IPS DF 19.7 (cell line): ENCODE results near the gene MRPL20.
"Not testable (repeated sequence)": the region's sequence is repeated elsewhere in the genome, so short reads cannot be mapped to it uniquely, and the experiment has no call there.

Source experiments
- DNase-seq: peaks from one replicate; pipeline ENCODE4 v3.0.0-alpha.2; 2013; ENCODE audit warnings: low read depth, low spot score

MRPL20 gene

DNA sequence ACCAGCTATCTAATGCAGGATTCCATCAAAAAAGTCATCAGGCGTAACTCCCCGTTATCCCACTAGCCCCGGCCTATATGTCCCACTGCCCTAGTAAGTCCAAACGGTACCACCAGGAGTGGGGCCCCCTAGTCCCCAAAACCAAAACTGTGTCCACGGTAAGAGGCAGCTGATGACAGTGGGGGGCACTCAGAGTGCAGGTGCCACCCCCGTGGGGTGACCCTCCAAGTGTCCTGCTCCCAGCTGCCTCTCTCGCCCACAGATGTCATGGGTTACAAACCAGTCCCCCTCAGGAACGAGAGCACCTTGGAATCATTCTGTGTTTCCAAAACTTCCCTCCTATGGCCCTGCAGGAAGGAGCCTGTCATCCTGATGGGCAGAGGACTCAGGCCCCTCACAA lies 21.2 kb downstream of the MRPL20 start:
- DNase-seq: no peak

DNA sequence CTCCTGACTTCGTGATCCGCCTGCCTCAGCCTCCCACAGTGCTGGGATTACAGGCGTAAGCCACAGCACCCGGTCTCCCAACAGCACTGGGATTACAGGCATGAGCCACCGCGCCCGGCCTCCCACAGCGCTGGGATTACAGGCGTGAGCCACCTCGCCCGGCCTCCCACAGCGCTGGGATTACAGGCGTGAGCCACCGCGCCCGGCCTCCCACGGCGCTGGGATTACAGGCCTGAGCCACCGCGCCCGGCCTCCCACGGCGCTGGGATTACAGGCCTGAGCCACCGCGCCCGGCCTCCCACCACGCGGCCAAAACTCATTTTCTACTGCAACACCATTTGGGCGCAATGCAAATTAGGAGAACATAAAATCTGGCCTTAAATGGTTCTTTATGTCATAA lies 21.8 kb downstream of the MRPL20 start:
- not testable (repeated sequence) for DNase-seq

DNA sequence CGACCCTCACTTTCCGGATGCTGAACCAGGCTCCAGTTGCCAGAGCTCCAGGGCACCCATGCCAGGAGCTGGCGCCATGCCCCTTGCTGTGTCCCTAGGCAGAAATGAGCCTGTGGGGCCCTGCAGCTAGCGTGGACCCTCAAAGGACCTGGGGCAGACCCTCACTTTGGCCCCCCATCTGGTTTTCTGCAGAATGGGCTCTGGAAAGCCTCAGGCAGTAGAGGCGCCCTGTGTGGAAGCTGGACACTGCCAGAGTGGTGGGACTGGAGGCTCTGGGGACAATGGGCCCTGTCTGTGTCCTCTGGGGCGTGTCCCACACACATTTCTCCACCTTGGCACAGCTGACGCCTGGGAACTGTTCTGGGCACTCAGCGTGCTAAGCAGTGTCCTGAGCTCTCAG lies 25.8 kb downstream of the MRPL20 start:
- DNase-seq: no peak

DNA sequence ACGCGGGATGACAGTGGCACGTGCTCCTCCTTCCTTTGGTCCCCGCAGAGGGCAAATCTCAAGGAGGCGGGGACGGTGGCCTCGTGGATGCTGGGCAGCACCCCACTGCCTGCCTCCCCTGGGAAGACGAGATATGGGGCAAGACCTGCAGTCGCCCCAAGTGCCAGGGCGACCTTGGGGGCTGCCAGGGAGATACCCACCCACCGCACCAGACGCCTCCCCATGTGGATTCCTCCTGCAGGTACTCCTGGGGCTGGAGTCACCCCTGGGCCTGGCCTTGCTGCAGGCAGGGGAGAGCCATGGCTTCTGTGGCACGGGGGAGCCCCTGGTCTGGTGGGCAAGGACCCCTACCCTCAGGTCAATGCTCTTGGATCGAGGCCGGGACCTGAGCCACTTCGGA lies 26.2 kb downstream of the MRPL20 start:
- DNase-seq: no peak

DNA sequence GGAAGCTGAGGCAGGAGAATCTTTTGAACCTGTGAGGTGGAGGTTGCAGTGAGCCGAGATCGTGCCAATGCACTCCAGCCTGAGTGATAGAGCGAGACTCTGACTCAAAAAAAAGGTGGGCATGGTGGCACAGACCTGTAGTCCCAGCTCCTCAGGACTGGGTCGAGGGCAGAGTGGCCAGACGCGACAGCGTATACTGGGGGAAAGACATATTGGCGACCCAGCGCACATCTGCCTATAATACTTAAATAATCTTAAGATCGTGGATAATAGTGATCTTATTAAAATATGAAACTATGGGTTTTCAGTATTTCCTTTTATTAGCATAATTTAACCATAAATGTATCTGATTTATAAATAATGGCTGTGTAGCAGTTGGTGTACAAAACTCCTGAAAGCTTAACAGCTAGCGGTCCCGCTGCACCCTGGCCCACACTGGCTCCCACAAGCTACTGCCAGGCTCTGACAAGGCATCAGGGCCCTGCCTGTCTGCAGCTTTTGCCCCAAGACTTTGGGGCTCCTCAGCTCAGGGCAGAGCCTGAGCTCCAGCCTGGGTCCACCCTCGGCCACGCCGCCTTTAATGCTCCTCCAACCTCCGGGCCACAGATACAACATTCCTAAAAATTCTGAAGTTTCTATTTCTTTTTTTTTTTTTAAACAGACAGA lies 29.4 kb downstream of the MRPL20 start:
- no peak for DNase-seq

DNA sequence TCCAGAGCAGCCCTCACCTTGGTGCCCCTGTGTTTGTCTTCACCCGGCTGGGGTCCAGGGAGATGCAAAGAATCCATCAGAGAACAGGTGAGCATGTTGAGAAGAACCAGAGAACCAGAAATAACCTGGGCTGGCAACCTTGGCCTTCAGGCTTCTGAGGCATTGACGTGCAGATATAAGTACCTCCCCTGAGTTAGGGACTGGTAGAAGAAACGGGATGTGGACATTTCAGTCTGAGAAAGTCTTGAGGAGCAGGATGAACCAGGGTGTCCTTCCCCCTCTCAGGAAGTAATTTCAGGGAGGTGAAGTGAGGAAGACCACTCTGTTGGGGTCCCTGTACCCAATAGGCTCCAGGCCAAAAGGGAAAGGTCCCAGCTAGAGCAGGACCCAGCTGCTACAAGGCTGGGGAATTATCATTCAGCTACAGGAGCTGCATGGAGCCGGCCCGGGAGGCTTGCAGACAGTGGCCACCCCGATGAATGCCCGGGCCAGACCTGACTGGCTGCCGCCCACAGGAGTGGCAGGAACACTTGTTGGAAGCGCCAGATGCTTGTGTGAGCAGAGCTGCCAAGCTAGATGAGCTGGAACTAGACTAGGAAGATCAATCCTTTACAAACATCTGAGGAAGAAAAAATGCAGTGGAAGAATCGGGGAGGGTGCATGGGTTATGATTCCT lies 30.4 kb downstream of the MRPL20 start:
- no peak for DNase-seq

DNA sequence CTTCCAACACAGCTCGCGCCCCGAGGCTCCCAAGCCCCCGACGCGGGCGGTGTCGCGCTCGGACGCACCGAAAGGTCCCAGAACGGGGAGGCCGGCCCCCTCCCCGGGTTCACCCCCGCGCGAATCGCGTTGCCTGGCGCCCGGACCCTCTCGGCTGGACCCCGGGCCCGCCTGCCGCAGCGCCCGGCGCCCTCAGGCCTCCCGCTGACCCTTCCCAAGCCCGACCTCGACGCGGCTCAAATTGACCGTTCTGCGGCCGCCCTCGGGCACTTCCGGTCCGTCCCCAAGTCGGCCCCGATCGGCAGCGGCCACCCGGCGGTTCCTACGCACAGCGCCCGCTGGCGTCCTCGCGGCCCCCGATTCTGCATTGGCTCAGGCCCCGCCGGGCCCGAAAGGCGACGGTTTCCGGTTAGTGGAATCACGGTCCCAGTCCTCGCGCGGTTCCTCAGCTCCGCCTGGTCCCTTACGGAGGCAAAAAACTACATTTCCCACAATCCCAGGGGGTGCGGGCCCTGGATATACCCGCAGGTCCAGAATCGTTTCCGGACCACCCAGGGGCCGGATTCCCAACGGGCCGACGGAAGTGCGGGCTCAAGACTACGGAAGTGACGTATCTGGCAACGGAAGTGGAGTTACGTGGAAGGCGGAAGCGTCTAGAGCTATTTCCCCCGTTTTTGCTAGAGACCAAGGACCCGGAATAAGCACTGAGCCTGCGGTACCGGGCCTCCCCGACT lies 32.0 kb downstream of the MRPL20 start, which contains the start of gene AURKAIP1:
Gene AURKAIP1 (minus strand): TSS at position 279 of the 734 bp plus-strand sequence. CDS start 451 bp downstream, outside the sequence.
- DNase-seq: peak; percentile 98

DNA sequence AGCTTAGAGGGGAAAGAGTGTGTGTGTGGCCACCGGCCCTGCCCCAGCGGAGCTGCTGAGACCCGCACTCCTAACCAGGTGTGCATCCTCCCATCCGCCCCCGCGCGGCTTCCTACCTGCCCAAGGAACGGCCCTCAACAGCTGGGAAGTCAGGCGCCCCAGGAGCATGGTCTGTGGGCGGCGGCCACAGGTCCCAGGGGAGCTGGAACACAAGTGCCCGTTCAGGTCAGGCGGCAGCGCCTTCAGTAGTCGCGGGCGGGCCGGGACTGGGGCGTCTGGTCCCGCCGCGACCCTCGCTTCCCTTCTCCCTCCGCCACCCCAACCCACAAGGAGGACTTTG lies 32.5 kb downstream of the MRPL20 start:
- no peak for DNase-seq

DNA sequence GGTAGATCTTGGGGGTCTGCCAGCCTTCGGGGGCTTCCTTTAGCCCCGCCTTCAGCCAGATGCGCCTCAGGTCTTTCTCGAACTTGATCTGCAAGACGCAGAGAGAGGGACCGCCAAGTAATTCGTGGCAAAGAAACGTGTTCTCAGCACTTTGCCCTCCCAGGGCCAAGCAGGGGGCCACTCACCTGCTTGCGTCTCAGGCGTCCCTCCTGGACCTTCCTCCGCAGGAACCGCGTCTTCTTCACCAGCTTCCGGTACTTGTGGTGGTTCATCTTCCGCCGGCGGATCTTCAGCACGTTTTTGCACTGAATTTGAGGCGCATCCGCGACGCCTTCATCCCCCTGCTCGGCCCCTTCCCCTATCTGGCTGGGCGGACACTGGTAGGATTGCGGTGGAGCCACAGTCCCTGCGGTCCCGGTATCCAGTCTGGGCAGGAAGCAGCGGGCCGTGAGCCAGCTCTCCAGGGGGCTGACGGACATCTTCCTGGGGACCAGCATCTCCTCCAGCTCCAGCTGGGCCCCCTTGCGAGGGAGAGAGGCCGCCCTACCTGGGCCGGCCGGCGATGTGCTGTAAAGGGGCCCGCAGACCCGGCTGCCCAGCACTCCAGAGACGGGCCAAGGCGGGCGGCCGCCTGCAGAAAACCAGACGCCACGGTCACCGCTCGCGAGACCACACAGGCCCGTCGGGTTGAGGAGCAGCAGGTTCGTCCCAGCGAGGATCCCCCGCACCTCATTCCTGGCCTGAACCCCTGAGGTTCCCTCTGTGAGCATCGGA lies 33.1 kb downstream of the MRPL20 start:
- DNase-seq: no peak

DNA sequence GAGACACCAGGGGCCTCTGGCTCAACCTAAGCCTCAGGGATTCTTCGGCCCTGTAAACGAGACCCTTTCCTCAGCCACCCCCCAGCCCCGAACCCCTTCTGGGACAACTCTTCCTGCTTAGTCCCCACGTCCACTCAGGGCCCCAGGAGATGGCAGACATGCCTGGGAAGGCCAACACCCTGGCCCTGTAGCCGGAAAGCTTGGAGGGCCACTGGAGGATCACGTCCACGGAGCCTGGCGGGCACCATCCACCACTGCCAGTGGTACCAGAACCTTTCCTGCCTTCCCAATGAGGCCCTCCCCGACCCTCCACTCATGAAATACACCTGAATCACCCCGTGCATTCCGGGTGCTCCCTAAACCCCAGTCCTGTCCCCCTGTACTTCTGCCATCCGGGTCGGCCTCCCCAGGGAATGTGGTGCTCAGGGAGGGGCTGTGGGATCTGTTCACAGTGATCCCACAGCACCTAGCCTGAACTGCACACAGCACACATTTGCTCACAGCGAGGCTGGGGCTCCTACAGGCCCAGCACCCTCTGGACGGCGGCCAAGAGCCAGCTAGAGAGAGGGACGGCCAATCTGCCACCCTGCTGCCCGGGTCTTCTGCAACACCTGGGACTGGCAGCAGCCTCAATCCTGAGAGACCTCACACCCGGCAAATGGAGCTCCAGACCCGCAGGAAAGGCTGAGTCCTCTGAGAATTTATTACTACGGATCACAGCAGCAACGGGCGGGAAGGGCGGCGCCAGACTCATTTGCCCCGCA lies 33.9 kb downstream of the MRPL20 start:
- no peak for DNase-seq

DNA sequence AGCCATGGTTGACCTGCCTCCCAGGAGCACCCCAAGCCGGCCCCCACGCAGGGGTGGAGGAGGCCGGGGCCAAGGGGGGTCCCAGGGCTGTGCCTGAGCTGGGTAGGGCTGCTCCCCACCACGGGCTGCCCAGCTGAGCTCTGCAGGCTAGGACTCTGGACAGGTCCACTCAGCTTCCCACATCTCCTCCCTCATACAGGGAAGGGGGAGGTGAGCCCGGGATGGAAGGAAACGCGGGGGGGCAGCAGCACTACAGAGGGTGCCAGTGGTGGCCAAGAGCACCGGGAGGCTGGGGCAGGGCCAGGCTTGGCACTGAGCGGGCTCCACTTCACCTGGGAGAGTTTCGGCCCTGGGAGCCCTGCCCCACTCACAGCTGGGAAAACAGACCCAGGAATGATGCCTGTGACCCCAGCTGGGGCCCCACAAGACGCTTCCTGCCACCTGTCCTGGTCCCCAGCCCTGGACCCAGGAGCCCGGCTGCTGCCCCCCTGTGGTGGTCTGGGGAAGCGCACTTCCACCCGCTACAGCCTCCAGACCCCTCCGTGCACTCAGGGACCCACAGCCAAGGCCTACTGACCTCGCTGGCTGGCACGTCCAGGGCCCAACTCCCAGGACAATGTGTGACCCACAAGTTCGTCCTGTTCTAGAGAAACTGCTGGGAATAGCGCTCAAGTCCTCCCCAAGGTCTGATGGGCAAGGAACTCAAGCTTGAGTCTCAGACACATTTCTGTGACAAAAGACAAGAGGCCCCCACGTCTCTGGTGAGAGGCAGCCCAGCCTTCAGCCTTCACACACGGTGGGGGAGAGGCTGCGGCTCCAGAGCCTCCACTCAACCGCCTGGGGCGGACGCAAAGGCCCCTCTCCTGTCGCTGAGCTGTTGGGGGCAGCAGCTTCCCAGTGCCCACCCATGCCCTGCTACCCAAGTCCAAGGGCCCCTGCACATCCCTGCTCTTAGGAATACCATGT lies 35.1 kb downstream of the MRPL20 start:
- no peak for DNase-seq

DNA sequence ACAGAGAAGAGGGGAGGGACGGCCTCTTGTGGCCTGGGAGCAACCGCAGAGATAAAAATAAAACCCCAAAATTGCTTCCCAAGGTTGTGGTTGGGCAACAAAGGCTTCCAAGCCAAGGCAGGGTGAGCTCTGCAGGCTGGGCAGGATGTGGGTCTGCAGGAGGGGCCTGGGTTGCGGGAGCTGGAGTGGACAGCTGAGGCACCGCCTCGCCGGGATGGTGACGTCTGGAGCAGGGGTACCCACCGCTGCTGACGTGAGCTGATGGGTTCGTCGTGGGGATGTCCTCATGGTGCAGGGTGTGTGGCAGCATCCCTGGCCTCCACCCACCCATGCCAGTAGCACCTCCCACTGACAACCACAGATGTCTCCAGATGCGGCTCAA lies 35.7 kb downstream of the MRPL20 start:
- no peak for DNase-seq

DNA sequence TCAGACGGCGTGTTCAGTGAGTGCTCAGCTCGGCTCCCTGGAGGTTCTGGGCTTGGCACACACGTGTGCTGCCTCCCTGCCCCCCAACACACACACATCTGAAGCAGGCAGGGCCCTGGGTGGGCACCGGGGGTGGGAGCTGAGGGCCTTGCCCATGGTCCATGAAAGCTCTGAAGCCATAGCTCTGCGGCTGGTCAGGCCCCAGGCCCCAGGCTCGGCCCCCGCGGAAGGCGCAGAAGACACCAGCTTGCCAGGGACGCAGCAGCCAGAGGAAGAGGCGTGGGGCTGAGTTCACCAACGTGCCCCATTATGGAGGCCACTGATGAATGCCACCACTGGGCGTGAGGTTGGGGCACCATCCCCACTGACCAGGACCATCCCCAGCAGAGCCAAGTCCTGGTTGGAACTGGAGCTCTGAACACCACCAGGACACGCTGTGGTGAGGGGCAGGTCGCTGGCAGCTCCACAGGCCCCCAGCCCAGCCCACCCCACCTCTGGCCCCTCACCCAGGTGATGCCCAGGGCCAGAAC lies 36.3 kb downstream of the MRPL20 start:
- no peak for DNase-seq

DNA sequence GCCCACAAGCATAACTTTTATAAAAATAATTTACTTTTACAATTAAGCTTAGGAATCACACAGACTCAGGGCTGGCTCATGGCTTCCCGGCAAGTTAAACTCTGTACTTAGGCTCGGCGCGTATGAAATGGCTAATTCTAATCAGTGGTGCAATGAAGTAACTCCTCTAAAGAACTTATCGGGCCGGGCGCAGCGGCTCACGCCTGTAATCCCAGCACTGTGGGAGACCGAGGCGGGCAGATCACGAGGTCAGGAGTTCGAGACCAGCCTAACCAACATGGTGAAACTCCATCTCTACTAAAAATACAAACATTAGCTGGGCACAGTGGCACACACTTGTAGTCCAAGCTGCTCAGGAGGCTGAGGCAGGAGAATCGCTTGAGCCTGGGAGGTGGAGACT lies 37.0 kb downstream of the MRPL20 start:
- not testable (repeated sequence) for DNase-seq

DNA sequence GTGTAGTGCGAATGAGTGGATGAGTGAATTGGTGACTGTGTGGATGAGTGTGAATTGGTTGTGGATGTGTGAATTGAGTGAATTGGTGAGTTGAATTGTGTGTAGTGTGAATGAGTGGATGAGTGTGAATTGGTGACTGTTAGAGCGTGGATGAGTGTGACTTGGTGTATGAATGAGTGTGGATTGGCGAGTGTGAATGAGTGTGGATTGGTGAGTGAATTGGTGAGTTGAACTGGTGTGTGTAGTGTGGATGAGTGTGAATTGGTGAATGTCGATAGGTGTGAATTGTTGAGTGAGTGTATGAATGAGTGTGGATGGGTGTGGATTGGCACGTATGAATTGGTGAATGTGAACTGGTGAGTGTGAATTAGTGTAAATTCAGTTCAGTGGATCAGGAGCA lies 39.8 kb downstream of the MRPL20 start:
- DNase-seq: no peak

DNA sequence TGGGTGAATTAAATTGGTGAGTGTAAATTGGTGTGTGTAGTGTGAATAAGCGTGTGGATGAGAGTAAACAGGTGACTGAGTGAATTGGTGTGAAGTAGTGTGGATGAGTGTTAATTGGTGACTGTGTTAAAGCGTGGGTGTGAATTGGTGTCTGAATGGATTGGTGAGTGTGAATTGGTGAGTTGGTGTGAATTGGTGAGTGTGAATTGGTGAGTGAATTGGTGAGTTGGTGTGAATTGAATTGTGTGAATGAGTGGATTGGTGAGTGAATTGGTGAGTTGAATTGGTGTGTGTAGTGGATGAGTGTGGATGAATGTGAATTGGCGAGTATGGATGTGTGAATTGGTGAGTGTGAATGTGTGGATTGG lies 40.4 kb downstream of the MRPL20 start:
- no peak for DNase-seq

DNA sequence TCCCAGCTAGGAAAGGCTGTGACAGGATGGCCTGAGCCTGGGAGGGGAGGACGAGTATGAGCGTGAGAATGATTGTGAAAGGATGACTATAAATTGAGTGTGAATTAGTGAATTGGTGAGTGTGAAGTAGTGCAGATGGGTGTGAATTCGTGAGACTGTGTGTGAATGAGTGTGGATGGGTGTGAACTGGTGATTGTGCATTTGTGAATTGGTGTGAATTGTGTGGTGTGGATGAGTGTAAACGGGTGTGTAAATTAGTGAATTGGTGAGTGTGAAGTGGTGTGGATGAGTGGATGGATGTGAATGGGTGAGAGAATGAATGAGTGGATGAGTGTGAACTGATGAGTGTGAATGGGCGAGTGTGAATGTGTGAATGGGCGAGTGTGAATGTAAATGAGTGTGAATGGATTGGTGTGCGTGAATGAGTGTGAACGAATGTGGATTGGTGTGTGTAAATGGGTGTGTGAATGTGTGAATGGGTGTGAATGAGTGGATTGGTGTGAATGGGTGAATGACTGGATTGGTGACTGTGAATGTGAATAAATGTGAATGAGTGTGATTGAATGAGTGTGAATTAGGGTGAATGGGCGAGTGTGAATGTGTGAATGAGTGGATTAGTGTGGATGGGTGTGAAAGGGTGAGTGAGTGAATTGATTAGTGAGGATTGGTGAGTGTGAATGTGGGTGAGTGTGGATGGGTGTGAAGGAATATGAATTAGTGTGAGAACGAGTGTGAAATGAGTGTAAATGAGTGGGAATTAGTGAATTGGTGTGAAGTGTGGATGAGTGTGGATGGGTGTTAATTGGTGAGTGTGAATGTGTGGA lies 41.0 kb downstream of the MRPL20 start:
- no peak for DNase-seq

DNA sequence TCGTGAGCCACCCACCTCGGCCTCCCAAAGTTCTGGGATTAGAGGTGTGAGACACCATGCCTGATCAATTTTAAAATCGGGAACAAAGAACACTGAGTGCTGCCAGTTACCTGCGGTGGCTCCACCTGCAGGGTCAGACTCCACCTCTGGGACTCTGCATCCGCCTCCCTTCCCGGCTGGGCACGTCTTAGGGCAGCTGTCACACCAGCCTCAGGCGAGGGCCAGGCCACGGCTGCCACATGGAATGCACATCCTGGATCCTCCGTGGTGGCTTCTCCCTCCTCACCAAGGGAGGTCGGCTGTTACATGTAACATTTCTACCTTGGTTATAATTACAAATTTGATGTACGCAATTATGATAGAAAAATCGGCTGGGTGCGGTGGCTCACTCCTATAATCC lies 42.8 kb downstream of the MRPL20 start:
- no peak for DNase-seq

DNA sequence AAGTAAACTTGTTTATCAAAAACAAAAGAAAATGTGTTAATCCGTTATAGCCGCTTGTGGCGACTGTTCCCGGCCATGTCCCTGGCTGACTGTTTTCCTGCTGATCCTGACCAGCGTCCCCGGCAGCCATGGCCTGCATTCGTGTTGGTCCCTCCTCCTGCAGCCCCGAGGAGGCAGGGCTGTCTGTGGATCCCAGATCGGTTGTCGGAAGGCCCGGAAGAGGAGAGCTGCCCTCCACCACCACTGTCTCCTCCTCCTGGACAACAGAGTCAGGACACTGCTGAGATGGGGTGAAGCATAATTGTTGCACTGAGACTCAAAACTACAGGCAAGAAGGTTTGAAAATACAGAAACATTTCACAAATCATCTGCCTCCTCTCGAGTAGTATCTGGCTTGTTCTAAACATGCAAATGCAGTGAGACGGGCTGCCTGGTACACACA lies 45.1 kb downstream of the MRPL20 start:
- DNase-seq: no peak
